GM11168 (cell line): ENCODE results near the gene PLCB4.

Experiments used
- in situ Hi-C: fragments of 300-500 bp; cut with MboI; formaldehyde crosslinking; loops from one replicate; pipeline ENCODE4 v1.12.0; 2022; ENCODE audit warnings: low sequenced_read_pairs; ENCODE audit not compliant: unreplicated experiment

The PLCB4 gene

GRCh38 chr20:9517297-9518162 is 448.6 kb downstream of the PLCB4 start:
- in situ Hi-C loops = loop anchor here (10.0 kb wide), 3 partner anchors 53 to 103 kb away; no protein-coding TSS in a partner anchor

DNA sequence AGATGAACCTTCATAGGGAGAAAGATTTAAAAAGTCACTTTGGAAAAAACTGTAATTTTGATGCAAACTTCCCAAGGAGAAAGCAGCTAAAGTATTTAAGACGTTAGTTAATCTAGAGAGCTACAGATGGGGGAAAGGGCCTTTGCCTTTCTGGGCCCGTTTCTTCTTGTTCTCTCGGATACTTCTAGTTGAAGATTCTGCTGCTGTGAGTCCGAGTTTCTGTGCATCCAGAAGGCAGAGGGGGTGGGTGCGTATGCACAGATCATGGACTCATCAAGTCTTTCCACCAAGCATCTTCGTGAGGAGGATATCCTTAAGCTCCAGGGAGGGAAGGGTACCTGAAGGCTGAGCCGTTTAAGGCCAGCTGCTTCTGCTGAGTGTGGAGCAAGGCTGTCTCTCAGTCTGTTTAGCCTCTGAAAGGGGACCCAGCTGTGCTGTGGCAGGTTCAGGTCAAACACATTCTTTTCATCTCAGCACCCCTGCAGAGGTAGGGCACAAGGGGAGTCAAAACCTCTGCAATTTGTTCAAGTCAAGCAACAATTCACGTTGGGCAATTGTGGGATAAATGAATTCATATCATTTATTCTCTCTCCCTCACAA is 449.8 kb downstream of the PLCB4 start:
- in situ Hi-C loops = loop anchor here (10.0 kb wide), 3 partner anchors 54 to 104 kb away; no protein-coding TSS in a partner anchor

DNA sequence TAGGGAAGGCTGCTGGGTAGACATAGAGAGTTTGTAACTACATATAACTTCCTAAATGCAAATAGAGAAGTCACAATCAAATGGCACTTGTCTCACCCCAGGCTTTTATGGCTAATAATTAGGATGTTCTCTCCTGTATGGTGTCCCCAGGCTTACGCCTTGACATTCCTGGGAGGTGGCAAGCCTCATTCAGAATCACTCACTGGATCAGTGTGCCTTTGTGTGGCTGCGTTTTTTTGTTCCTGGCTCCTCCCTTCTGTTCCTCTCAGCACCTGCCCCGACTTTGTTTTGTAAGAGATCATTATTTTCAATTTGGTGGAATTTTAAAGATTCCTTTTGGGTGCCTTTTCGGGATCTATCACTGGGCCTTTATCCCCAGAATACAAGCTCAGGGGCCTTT is 451.2 kb downstream of the PLCB4 start:
- in situ Hi-C loops = no loop called here

- in situ Hi-C loops = no loop called here
Observed at GRCh38 chr20:9523636-9524035, 454.7 kb downstream of the PLCB4 start.
